Measurements from ENCODE around the gene GCGR. TPM values are rescaled to one million over a fixed set of nuclear protein-coding genes. Genes with fewer than 3 reads are reported as not detected.

GCGR gene
- total and polyA plus RNA-seq, 2 of the 13 experiments (the other 11 are each of a cell fraction or from before 2014, with no cell fraction given), result 0.04 to 0.13 TPM

DNA sequence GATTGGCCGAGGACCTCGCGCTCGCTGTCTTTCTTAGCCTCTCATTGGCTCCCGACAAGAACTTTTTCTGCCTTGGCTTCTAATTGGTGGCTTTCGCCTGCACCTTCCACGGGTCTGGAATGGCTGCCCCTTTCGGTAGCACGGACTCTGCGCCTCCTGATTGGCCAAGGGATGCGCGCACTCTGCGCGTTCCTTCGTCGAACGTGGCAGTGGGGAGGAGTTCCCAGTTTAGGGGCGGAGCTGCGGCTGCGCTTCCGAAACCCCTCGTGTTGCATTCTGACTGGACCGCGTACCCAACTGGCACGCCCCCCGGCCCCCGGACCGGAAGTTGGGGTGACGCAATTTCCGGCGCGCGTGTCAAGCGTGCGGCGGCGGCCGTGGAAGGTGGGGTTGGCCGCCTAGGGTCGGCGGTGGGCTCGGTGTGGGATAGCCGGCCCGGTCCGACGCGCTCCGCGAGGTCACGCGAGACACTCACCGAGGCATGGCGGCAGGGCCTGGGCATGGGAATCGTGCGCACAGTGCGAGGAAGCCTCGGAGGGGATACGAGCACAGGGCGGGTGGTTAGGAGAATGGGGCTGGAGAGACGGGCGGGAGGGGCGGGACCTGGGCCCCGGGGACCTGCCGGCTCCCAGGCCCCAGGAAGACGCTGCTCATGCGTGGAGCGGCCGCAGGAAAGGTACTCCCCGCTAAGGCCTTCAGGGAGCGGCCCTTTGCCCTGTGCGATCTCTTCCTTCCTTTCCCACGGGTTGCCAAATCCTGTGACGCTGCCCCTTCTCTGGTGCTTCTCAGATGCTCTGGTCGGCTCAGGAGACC is 57.0 kb downstream of the GCGR start (continued):
- TF ChIP-seq SETDB1 (CRISPR knock-in tag; IDR thresholded peaks at IDR 0.05; ENCODE audit: borderline replicate concordance) (no peak), MTF2 (CRISPR knock-in tag; IDR thresholded peaks at IDR 0.05; ENCODE audit: borderline replicate concordance) (no peak), EHMT2 (IDR thresholded peaks at IDR 0.05; ENCODE audit: borderline replicate concordance, low read depth, low read length) (no peak), MAZ (IDR thresholded peaks at IDR 0.05; ENCODE audit: borderline replicate concordance, low read depth, low read length) (no peak; the same call in 1 of the 2 replicates), MAZ (CRISPR knock-in tag; IDR thresholded peaks at IDR 0.05; ENCODE audit: low read depth) (peak; percentile 45), ZNF598 (CRISPR knock-in tag; IDR thresholded peaks at IDR 0.05; ENCODE audit: borderline replicate concordance) (peak; percentile 63; the same call in 1 of the 2 replicates), NFKBIZ (CRISPR knock-in tag; IDR thresholded peaks at IDR 0.05) (peak; percentile 80), TAF1 (CRISPR knock-in tag; IDR thresholded peaks at IDR 0.05) (peak; percentile 98), ZNF121 (CRISPR knock-in tag; IDR thresholded peaks at IDR 0.05) (no peak), ZNF547 (CRISPR knock-in tag; IDR thresholded peaks at IDR 0.05) (peak; percentile 75), GTF2F1 (IDR thresholded peaks at IDR 0.05; ENCODE audit: low read length) (no peak), NONO (IDR thresholded peaks at IDR 0.05) (no peak), NONO (CRISPR knock-in tag; conservative IDR thresholded peaks at IDR 0.05) (peak; percentile 98), ZNF136 (CRISPR knock-in tag; IDR thresholded peaks at IDR 0.05; ENCODE audit: low read depth) (no peak; the same call in 1 of the 2 replicates), ZNF446 (CRISPR knock-in tag; IDR thresholded peaks at IDR 0.05) (no peak), NFYC (CRISPR knock-in tag; IDR thresholded peaks at IDR 0.05) (peak; percentile 95)
- TF ChIP-seq, protein P1, sequence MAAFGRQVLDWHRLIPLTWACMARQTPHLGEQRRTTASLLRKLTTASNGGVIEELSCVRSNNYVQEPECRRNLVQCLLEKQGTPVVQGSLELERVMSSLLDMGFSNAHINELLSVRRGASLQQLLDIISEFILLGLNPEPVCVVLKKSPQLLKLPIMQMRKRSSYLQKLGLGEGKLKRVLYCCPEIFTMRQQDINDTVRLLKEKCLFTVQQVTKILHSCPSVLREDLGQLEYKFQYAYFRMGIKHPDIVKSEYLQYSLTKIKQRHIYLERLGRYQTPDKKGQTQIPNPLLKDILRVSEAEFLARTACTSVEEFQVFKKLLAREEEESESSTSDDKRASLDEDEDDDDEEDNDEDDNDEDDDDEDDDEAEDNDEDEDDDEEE (CRISPR knock-in tag; IDR thresholded peaks at IDR 0.05), result peak; percentile 92
- TF ChIP-seq, protein P2, sequence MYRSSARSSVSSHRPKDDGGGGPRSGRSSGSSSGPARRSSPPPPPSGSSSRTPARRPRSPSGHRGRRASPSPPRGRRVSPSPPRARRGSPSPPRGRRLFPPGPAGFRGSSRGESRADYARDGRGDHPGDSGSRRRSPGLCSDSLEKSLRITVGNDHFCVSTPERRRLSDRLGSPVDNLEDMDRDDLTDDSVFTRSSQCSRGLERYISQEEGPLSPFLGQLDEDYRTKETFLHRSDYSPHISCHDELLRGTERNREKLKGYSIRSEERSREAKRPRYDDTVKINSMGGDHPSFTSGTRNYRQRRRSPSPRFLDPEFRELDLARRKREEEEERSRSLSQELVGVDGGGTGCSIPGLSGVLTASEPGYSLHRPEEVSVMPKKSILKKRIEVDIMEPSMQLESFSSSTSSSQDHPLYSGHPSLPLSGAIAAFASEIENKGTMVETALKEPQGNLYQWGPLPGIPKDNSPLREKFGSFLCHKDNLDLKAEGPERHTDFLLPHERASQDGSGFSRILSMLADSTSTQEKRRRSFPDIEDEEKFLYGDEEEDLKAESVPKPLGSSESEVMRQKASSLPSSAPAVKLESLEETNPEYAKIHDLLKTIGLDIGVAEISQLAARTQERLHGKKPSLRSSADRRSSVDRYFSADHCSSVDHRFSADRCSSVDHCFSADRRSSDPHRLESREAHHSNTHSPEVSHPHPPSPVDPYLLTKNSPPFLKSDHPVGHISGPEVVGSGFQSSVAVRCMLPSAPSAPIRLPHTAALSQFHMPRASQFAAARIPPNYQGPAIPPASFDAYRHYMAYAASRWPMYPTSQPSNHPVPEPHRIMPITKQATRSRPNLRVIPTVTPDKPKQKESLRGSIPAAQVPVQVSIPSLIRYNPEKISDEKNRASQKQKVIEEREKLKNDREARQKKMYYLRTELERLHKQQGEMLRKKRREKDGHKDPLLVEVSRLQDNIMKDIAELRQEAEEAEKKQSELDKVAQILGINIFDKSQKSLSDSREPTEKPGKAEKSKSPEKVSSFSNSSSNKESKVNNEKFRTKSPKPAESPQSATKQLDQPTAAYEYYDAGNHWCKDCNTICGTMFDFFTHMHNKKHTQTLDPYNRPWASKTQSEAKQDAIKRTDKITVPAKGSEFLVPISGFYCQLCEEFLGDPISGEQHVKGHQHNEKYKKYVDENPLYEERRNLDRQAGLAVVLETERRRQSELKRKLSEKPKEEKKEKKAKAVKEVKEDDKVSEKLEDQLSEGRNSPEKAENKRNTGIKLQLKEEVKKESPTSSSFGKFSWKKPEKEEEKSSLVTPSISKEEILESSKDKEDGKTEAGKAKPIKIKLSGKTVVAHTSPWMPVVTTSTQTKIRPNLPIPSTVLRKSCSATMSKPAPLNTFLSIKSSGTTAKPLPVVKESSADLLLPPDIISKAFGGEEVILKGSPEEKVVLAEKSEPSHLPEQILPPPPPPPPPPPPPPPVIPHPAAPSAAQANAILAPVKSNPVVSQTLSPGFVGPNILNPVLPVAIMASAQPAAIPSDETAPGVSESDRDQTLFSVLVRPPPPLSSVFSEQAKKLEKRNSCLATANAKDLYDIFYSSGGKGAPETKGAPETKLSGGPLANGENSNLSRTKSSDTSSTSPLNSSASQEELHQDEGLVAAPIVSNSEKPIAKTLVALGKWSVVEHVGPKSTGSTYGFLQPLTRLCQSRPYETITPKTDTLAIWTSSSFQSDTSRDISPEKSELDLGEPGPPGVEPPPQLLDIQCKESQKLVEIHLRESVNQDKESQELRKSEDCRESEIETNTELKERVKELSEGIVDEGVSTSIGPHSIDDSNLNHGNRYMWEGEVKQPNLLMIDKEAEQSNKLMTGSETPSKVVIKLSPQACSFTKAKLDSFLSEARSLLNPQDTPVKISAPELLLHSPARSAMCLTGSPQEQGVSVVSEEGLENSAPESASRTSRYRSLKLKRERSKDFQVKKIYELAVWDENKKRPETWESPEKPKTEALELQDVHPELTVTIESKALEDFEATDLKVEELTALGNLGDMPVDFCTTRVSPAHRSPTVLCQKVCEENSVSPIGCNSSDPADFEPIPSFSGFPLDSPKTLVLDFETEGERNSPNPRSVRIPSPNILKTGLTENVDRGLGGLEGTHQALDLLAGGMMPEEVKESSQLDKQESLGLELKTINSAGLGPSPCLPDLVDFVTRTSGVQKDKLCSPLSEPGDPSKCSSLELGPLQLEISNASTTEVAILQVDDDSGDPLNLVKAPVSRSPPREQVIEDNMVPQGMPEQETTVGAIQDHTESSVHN (CRISPR knock-in tag; IDR thresholded peaks at IDR 0.05), result peak; percentile 91; the same call in 1 of the 2 replicates
- TF ChIP-seq, protein P3, sequence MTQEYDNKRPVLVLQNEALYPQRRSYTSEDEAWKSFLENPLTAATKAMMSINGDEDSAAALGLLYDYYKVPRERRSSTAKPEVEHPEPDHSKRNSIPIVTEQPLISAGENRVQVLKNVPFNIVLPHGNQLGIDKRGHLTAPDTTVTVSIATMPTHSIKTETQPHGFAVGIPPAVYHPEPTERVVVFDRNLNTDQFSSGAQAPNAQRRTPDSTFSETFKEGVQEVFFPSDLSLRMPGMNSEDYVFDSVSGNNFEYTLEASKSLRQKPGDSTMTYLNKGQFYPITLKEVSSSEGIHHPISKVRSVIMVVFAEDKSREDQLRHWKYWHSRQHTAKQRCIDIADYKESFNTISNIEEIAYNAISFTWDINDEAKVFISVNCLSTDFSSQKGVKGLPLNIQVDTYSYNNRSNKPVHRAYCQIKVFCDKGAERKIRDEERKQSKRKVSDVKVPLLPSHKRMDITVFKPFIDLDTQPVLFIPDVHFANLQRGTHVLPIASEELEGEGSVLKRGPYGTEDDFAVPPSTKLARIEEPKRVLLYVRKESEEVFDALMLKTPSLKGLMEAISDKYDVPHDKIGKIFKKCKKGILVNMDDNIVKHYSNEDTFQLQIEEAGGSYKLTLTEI (CRISPR knock-in tag; conservative IDR thresholded peaks at IDR 0.05), result no peak

Data from HepG2 (cell line).